ENCODE data around the gene NPPB. TPM values are rescaled to one million over a fixed set of nuclear protein-coding genes. Genes with fewer than 3 reads are reported as not detected.
"Not testable (repeated sequence)": the region's sequence is repeated elsewhere in the genome, so short reads cannot be mapped to it uniquely, and the experiment has no call there.

Gene NPPB
- polyA plus RNA-seq (ENCODE audit: insufficient read length in 12 of 12), result not detected
- long read RNA-seq, donor 1, result 0 reads
- long read RNA-seq, donor 2, result 0 reads
- long read RNA-seq, donor 3, result 0 reads
- long read RNA-seq, donor 4, result 0 reads
- long read RNA-seq, donor 5, result 0 reads
- long read RNA-seq, donor 6, result 0 reads
- long read RNA-seq, donor 7, result 0 reads
- long read RNA-seq, donor 8, result 0 reads
- long read RNA-seq, donor 9, result 0 reads
- long read RNA-seq, donor 10, result 0 reads
- long read RNA-seq, donor 11, result 0 reads

- DNase-seq, result no peak
Measured at GRCh38 chr1:11858613-11858967, at the start of gene NPPB. TSS of gene NPPB (minus strand) at chr1:11858945. CDS start at chr1:11858833, 112 bp downstream.

GRCh38 chr1:11908095-11908675 is 49.4 kb upstream of the NPPB start:
- peak; percentile 91 for DNase-seq

GRCh38 chr1:11907275-11908094 is 48.7 kb upstream of the NPPB start:
- DNase-seq, result peak; percentile 94

- no peak for DNase-seq
Measured at GRCh38 chr1:11906870-11907269, 48.1 kb upstream of the NPPB start.

GRCh38 chr1:11904978-11905377 is 46.2 kb upstream of the NPPB start:
- no peak for DNase-seq

GRCh38 chr1:11904156-11904555 is 45.4 kb upstream of the NPPB start:
- DNase-seq, result not testable (repeated sequence)

- DNase-seq, result no peak
Measured at GRCh38 chr1:11903210-11903609, 44.5 kb upstream of the NPPB start.

- DNase-seq, result not testable (repeated sequence)
Measured at GRCh38 chr1:11901446-11901845, 42.7 kb upstream of the NPPB start.

- DNase-seq, result no peak
Measured at GRCh38 chr1:11898831-11899467, 40.2 kb upstream of the NPPB start.

GRCh38 chr1:11898086-11898785 is 39.5 kb upstream of the NPPB start:
- no peak for DNase-seq

- not testable (repeated sequence) for DNase-seq
Measured at GRCh38 chr1:11894501-11894900, 35.8 kb upstream of the NPPB start.

GRCh38 chr1:11893907-11894251 is 35.1 kb upstream of the NPPB start:
- DNase-seq, result no peak

- no peak for DNase-seq
Measured at GRCh38 chr1:11891433-11892186, 32.9 kb upstream of the NPPB start.

- DNase-seq, result no peak
Measured at GRCh38 chr1:11888877-11889208, 30.1 kb upstream of the NPPB start.

- no peak for DNase-seq
Measured at GRCh38 chr1:11888206-11888876, 29.6 kb upstream of the NPPB start.

GRCh38 chr1:11887666-11888007 is 28.9 kb upstream of the NPPB start:
- DNase-seq, result no peak

GRCh38 chr1:11886986-11887665 is 28.4 kb upstream of the NPPB start:
- DNase-seq, result peak; percentile 65

- DNase-seq, result no peak
Measured at GRCh38 chr1:11885916-11886315, 27.2 kb upstream of the NPPB start.

- no peak for DNase-seq
Measured at GRCh38 chr1:11882814-11883538, 24.2 kb upstream of the NPPB start.
